ENCODE results near the gene ZNF772.

Gene ZNF772

GRCh38 chr19:57435062-57435978 lies 42.0 kb downstream of the ZNF772 start, which contains the start of gene ZNF749:
TSS of gene ZNF749 (plus strand) at chr19:57435325. CDS start at chr19:57435579, 254 bp downstream.
- peak; percentile 95 to 96 for DNase-seq (ENCODE audit: low read depth in 2 of 2)

- no peak for DNase-seq (ENCODE audit: low read depth in 2 of 2)
Observed at GRCh38 chr19:57434386-57435061, 42.8 kb downstream of the ZNF772 start.

GRCh38 chr19:57421037-57421436 lies 56.3 kb downstream of the ZNF772 start:
- DNase-seq (ENCODE audit: low read depth in 2 of 2): no peak

GRCh38 chr19:57419439-57419838 lies 57.9 kb downstream of the ZNF772 start:
- no peak for DNase-seq (ENCODE audit: low read depth in 2 of 2)

All from stimulated activated CD4-positive, alpha-beta T cell treated with anti-CD3 and anti-CD28 coated beads, Interleukin-15, amount 100 ng/mL, for 48 hours (primary cell).